NOMO-1 (cell line): ENCODE measurements around the gene RABL6.
"Not testable (repeated sequence)": the region's sequence is repeated elsewhere in the genome, so short reads cannot be mapped to it uniquely, and the experiment has no call there.

ENCODE experiments used
- DNase-seq, 2 experiments: peaks; one replicate each; lab custom pipeline; 2025; ENCODE audit not compliant: unreplicated experiment in 2 of 2; lab: John Stamatoyannopoulos, UW

RABL6 gene

DNA sequence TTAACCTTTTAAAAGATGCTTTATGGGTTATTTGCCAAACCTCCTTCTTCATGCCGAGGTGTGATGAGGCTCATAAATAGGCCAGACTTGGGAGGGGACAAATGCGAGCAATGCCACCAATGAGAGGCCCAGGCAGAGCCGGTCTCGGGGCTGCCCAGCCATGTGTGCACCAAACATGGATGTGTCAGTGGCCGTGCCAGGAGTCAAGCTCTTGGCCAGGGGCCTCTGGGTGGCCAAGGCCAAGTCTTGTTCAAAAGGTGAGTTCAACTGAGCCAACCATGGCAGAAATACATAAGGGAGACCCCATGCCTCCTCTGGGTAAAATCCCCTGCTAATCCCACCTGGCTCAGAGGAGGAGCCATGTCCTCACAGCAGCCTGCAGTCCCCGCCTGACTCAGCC, 32.6 kb upstream of the RABL6 start:
- no peak for DNase-seq

DNA sequence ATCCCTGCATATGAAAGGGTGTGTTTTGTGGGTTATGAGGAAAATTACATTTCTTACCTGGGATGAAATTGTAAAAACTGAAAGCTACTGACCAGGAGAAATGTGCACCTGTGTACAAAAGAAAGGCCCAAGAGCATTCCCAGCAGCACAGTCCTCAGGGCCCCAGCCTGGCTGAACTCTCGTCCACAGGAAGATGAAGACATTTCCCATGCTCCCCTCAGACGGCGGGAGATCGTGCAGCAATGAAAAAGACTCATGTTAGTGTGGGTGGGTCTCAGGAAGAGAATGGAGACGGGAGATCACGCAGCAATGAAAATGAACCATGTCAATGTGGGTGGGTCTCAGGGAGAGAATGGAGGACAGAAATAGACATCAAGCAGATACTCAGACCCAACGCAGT, 30.8 kb upstream of the RABL6 start:
- no peak for DNase-seq

DNA sequence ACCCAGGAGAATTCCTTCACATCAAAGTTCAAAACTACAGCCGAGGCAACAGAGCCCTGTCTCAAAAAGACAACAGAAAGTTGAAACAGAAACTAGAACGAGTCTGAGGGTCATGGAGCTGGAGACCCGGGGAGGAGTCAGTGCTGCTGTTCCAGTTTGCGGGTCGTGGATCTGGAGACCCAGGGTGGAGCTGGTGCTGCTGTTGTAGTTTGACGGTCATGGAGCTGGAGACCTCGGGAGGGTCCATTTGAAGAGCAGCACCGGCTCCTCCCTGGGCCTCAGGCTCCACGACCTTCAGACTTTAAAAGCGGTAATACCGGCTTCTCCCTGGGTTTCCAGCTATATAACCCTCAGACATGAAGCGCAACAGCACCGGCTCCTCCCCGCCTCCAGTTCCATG, 30.4 kb upstream of the RABL6 start:
- no peak for DNase-seq

DNA sequence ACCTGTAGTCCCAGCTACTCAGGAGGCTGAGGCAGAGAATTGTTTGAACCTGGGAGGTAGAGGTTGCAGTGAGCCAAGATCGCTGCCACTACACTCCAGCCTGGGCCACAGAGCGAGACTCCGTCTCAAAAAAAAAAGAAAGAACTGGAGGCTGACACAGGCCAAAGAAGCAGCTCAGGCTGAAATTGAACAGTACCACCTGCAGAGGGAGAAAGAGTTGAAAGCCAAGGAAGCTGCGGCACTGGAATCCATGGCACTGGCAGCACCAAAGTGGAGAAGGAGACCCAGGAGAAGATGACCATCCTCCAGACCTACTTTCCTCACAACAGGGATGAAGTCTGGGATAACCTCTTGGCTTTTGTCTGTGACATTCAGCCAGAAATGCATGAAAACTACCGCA, 27.9 kb upstream of the RABL6 start:
- no peak for DNase-seq

DNA sequence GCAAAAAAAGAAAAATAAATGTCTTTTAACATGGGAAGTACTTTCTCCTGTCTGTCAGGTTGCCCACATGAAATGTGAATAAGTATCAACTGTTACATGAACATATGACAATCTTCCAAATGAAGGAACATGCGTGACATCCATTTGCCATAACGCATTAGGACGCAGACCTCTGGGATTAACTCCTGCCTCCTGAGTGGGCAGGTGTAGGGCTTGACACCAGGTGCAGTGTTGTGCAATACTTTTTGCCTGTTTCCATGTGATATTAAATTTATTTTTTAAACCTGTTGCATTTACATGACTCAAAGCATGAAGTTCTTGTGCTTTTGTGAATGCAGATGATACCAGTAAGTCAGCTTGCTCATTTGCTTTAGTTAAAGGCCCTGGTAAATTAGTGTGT, 25.3 kb upstream of the RABL6 start:
- no peak for DNase-seq

DNA sequence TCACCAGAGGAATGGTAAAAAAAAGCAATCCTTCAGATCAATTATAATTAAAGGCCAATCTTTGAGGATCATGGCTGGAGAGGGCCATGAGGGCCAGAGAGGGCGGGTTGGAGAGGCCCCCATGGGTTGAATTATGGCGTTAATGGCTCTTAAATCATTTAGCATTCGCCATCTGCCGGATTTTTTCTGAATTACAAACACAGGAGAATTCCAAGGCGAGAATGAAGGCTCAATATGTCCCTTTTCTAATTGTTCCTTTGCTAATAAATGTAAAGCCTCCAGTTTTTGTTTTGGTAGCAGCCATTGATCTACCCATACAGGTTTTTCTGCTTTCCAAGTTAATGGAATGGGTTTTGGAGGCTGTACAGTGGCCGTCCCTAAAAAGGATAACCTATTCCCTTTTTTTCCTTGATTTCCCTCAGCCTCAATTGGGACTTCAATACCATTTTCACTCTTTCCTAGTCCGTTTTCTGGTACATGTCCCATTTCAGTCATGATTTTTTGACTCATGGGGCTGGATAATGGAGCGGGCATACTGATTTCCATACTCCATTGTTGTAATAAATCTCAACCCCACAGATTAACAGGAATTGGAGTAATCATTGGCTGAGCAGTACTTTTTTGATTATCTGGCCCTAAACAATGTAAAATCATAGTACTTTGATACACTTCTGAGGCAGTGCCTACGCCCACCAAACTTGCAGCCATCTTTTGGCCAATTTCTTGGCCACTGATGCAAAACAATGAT, 23.3 kb upstream of the RABL6 start:
- DNase-seq: peak; percentile 40 to 55

DNA sequence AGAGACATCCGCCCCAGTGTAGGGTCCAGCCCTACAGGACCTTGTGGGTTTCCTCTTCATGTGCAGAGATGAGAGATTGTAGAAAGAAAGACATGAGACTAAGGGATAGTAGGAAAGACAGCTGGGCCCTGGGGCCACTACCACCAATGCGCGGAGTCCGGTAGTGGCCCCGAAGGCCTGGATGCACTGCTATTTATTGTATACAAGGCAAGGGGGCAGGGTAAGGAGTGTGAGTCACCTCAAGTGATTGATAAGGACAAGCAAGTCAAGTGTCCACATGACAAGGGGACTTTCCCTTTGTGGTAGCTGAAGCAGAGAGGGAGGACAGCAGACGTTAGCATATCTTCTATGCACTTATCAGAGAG, 22.8 kb upstream of the RABL6 start:
- DNase-seq: no peak

DNA sequence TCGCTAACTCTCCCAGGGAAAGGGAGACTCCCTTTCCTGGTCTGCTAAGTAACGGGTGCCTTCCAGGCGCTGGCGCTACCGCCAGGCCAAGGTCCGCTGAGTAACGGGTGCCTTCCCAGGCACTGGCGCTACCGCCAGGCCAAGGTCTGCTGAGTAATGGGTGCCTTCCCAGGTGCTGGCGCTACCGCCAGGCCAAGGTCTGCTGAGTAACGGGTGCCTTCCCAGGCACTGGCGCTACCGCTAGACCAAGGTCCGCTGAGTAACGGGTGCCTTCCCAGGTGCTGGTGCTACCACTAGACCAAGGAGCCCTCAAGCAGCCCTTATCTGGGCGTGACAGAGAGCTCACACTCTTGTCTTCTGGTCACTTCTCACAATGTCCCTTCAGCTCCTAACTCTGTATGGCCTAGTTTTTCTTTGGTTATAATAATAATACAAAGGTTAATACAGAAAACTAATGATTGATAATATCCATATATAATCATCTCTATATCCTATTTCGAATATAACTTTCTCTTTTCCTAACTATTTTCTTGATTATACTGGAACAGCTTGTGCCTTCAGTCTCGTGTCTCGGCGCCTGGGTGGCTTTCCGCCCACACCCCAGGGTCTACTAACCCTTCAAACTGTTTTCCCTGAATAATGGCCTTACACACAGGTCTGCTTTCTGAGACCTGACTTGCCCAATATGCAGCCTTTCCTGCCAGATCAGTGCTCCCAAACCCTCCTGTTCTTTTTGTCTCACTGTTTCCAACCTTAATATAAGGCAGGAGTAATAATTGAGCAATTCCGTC, 22.0 kb upstream of the RABL6 start:
- not testable (repeated sequence) for DNase-seq

DNA sequence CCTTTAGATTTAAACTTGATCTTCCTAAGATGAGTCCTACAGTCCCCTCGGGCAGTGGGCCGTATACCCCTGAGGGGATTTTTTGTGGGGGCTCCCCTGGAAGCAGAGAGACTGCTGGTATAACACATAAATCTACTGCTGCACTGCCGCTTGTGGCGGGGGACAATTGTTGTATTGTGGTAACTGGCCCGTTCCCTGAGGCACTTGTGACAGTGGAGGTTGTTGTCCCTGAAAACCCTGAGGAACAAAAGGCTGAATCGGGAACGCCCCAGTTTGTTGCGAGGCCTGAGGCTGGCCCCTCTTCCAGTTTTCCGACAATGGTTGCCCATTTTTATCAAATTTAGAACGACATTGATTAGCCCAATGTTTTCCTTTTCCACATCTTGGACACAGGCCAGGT, 21.3 kb upstream of the RABL6 start:
- DNase-seq: no peak

DNA sequence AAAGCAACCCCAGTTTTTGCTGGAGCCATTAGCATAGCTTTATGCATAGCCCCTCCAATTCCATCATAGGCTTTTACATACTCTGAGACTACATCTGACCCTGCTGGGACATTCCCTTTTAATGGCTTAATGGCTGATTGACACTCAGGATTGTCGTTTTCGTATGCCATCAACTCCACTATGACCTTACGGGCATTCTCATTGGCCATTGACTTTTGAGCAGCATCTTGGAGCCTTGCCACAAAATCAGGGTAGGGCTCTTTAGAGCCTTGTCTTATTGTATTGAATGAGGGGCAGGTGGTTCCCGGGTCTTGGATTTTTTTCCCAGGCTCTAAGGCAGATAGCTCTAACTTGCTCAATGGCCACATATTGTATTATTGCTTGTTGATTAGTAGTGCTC, 20.8 kb upstream of the RABL6 start:
- DNase-seq: not testable (repeated sequence)

DNA sequence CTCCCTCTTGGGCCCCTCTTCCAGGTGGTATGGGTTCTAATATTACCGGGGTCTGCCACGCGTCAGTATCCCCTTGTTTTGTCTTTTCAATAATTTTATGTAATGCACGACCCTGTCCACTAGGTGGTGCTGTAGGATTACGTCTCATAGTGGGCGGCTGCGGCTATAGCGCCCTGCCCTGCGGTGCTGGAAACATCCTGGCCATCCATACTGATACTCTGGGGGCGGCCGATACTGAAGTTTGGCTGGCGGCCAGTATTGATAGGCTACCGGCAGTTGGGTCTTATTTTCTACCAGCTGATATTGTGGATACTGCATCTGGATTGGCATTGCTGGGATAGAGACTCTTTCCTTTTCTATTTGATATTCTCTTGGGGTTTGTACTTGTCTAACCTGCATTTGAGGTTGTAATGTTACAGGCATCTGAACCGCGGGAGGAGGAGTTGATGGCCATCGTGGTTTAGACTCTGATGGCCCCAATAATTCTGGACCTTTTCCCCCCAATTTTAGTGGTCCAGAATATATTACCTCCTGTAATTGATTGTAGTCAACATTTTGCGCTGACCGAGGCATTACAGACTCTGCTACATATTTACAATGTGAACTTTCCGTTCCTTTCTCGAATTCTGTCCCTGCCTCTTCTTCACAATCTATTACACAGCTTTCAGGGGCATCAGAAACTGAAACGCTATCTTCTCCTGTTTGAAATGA, 19.9 kb upstream of the RABL6 start:
- DNase-seq: peak; percentile 76 to 78

DNA sequence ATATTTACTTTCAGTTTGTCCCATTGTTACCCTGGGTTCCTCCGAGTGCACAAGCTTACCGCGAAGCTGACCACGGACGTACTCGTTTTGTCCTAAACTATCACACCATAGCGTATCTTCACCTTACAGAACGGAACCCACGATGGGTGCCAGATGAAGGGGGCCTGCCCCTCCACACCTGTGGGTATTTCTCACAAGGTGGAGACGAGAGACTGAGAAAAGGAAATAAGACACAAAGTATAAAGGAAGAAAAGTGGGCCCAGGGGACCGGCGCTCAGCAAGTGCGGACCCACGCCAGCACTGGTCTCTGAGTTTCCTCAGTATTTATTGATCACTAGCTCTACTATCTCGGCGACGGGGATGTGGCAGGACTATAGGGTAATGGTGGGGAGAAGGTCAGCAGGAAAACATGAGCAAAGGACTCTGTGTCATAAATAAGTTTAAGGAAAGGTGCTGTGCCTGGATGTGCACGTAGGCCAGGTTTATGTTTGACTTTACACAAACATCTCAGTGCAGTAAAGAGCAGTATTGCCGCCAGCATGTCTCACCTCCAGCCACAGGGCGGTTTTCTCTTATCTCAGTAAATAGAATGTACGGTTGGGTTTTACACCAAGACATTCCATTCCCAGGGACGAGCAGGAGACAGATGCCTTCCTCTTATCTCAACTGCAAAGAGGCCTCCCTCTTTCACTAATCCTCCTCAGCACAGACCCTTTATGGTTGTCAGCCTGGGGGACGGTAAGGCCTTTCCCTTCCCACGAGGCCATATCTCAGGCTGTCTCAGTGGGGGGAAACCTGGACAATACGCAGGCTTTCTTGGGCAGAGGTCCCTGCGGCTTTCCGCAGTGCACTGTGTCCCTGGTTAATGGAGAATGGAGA, 18.9 kb upstream of the RABL6 start:
- DNase-seq: not testable (repeated sequence)

DNA sequence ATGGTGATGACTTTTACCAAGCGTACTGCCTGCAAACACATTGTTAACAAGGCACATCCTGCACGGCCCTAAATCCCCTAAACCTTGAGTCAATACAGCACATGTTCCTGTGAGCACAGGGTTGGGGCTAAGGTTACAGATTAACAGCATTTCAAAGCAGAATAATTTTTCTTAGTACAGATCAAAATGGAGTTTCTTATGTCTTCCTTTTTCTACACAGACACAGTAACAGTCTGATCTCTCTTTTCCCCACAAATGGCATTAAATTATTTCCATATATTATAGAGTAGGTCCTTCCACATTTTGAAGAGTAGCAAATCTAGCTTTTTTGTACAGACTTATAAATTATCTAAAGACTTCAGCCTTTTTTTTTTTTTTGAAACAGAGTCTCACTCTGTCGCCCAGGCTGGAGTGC, 18.2 kb upstream of the RABL6 start:
- no peak for DNase-seq

DNA sequence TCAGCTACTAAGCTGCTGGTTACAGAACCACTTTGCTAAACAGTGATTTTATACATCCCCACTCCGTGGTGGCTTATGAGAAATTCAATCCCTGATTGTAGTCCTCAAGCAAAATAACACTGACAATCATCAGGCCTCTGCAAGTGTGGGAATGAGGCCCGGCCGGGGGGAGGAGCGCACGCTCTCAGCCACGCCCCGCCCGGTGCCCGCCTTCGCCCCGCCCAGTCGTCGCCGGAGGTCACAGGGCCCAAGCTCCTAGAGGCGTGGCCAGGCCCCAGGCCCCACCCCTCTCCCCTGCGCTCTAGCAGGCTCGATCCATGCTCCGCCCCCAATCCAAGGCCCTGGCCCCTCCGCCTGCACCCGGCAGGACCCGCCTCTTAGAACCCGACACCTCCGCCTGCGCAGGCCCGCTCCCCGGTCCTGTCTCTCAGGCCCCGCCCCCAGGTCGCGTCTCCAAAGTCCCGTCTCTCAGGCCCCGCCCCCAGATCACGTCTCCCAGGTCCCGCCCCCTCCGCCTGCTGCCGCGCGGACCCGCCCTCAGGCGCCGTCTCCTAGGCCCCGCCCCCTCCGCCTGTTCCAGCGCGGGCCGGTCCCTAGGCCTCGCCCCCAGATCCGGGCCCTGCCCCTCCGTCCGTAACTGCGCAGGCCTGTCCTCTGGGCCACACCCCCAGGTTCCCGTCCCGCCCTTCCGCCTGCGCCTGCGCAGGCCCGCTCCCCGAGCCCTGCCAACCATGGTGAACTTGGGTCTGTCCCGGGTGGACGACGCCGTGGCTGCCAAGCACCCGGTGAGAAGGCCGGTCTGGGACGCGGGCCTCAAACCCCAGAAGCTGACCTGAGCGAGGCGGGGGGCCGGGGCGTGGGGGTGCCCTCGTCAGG, 16.9 kb upstream of the RABL6 start, which contains the start of gene TMEM141:
TMEM141 (plus strand) TSS at position 705 of the 876 bp plus-strand sequence; CDS start at position 732, 27 bp downstream.
- DNase-seq: peak; percentile 100

DNA sequence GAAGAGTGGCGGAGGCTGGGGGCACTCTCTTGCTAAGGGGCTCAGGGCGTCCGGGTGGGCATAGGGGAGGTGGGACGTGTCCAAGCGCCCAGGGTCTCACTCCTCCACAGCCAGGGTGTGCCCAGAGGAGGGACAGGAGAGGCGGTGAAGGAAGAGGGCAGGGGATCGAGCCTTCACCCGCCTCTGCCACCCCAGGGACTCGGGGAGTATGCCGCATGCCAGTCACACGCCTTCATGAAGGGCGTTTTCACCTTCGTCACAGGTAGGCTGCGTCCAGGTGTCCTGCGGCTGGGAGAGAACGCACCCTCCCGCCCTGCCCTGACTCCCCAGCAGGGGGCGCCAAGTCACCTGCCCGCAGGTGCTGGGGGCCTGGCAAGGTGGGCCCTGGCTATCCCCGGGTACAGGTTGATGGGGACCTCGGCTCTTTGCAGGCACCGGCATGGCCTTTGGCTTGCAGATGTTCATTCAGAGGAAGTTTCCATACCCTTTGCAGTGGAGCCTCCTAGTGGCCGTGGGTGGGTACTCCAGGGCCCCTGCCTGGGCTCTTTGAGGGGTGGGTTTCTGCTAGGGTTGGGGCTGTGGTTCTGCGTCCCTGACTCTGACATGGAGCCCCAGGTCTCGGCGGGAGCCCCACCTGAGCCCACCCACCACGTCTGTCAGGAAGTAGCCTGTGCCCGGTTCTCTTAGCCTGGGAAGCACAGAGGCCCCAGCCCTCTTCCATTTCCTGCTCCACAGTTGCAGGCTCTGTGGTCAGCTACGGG, 16.1 kb upstream of the RABL6 start:
- DNase-seq: peak; percentile 52 to 67

DNA sequence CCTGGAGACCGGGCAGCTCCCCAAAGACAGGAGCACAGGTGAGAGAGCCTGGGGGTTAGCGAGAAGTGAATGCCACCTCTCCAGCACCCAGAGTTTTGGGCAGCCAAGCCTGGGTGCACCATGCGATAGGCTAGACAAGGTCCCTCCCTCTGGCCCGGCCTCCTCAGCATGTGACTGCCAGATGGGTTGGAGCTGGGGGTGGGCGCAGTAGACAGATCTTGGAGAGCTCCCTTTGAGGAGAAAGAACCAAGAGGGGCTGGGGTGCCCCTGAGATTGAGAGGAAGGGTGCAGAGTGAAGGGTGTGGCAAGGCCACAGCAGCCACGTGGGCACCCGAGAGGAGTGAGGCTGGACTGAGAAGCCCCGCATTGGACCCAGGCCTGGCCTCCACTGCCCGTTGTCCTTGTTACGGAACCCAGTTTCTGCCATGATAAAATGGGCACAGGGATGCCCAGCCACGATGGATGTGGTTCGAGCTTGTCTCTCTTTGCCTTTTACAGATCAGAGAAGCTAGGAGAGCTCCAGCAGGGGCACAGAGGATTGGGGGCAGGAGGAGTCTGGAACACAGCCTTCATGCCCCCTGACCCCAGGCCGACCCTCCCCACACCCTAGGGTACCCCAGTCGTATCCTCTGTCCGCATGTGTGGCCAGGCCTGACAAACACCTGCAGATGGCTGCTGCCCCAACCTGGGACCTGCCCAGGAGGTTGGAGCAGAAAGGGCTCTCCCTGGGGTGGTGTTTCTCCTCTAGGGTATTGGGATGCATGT, 15.2 kb upstream of the RABL6 start:
- no peak for DNase-seq

DNA sequence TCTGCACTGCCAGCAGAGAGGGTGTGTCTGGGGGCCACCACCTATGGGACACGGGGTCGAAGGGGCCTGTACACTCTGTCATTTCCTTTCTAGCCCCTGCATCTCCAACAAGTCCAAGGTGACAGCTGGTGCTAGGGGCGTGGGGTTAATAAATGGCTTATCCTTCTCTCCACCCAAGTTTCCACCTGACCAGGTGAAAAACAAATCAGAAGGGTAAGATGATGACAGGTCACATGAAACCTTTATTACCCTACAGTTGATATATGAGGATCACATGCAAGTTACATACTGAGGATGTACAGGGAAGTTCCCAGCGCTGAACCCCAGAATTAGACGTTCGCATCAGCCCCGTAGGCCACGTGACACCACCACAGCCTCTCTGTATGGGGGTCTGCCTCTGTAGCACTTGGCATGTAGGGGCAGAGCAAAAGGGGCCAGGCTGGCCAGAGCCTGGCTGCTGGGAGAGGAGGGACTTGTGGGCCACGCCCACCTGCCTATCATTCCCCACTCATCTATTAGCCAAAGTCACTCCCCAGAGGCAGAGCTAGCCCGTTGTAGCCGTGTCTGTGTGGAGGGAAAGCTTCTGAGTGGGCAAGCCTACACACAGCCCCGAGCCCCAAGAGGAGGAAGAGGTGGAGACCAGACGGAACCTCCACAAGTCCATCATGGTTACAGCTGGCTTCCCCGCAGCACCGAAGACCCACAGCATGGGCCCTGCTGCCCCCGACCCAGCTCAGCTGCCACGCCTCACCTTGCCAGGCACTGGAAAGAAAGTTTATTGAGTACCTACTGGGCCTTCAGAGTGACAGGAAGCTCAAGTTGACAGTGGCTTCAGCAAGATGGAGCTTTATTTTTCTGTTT, 14.4 kb upstream of the RABL6 start:
- no peak for DNase-seq
